K562 (cell line): ENCODE results near the gene DTX4. TPM values are rescaled to one million over a fixed set of nuclear protein-coding genes. Genes with fewer than 3 reads are reported as not detected.

Source experiments
- HMGN3 ChIP-seq: IDR thresholded peaks from 2 replicates; pipeline ENCODE4 v1.6.1; 2011; ENCODE audit warnings: borderline replicate concordance, low read depth, mild to moderate bottlenecking, mixed read lengths, low read length; ENCODE audit not compliant: insufficient read length; ENCODE audit errors: extremely low read depth
- KAT2B ChIP-seq: IDR thresholded peaks from one replicate; pipeline ENCODE4 v1.6.1; 2012; ENCODE audit warnings: low read depth, mild to moderate bottlenecking, control low read depth, inconsistent platforms, low read length, moderate library complexity
- LCOR ChIP-seq: sonication (generic); formaldehyde crosslinking; IDR thresholded peaks from 2 replicates; pipeline ENCODE4 v1.8.0; 2022; ENCODE audit warnings: mild to moderate bottlenecking, missing genetic modification reagents
- MEIS2 ChIP-seq: fragments of 450-650 bp; IDR thresholded peaks from 2 replicates; pipeline ENCODE4 v1.6.1; 2014; ENCODE audit warnings: mild to moderate bottlenecking; ENCODE audit not compliant: partially characterized antibody
- polyA plus RNA-seq, 8 experiments: library from polyadenylated mRNA; depleted of rRNA in 4 of 8; stranded (reverse) in 5 of 8; unstranded in 3 of 8; fragments of >200 nt; fragmentation: Nextera tagmentation in 2 of 8; fragmentation: Illumina TruSeq in 1 of 8; extraction: Ambion mirVana in 2 of 8; extraction: Trizol in 1 of 8; gene quantifications; 2 replicates each; pipeline versions ENCODE4 v1.2.1 to v1.2.3, GENCODE V29; 2011 to 2014; ENCODE audit warnings: inconsistent platforms in 1 of 8, missing spikeins in 1 of 8
- total RNA-seq, 7 experiments: library from RNA; depleted of rRNA in 6 of 7; stranded (reverse); fragments of >200 nt in 6 of 7; fragmentation: Illumina TruSeq in 2 of 7; extraction: Trizol in 2 of 7; gene quantifications; 2 replicates each; pipeline versions ENCODE4 v1.2.1 to v1.2.3, GENCODE V29; 2011 to 2021; ENCODE audit warnings: low replicate concordance in 1 of 7
- TF ChIP-seq, protein P1 (sequence below), 2 experiments: fragments of 450-650 bp; formaldehyde crosslinking in 1 of 2; IDR thresholded peaks; 2 replicates each; pipeline versions ENCODE4 v1.4.0 to v1.6.1; 2014 to 2020; ENCODE audit warnings: mild to moderate bottlenecking in 2 of 2, borderline replicate concordance in 1 of 2, low read depth in 1 of 2

The DTX4 gene
- total and polyA plus RNA-seq, 9 of the 15 experiments (the other 6 are each of a cell fraction or from before 2014, with no cell fraction given): 0.03 to 0.47 (median 0.04) TPM; not detected in 4

DNA sequence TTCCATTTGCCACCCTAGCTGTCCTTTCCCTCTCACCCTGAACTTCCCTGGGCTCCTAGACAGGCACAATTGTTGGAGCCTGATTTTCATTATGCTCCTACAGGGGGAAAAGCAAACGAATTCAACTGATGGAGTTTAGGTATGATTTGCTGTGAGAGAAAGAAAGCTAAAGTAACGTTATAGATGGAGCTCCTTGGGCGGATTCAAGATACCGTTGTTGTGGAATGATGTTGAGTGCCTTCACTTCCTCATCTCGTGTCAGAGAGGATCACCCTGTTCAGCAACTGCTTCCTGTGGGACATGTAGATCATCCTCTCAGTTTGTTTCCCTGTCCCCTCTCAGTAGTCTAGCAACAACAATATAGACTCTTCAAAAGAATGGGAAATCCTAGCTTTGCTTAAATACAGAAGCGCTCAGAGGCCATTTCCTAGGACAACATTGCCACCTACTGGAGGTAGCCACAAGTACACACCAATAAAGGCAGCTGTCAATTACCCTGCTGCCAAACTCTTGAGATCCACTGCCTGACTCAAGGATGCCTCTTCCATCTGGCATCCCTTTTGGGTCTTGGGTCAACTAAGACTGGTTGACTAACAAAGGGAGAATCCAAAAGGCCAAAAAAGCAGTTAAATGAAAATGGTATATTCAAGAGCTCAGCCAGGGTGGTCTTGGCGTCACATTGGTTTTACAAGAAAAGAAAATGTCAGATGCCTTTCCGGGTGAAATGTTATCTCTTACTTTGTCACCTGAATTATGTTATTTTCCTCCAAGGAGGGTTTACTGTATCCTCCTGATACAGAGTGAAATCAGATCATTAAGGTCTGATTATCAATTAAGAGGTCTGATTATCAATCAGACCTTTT, 13.5 kb upstream of the DTX4 start (continued):
- TF ChIP-seq, protein P1, sequence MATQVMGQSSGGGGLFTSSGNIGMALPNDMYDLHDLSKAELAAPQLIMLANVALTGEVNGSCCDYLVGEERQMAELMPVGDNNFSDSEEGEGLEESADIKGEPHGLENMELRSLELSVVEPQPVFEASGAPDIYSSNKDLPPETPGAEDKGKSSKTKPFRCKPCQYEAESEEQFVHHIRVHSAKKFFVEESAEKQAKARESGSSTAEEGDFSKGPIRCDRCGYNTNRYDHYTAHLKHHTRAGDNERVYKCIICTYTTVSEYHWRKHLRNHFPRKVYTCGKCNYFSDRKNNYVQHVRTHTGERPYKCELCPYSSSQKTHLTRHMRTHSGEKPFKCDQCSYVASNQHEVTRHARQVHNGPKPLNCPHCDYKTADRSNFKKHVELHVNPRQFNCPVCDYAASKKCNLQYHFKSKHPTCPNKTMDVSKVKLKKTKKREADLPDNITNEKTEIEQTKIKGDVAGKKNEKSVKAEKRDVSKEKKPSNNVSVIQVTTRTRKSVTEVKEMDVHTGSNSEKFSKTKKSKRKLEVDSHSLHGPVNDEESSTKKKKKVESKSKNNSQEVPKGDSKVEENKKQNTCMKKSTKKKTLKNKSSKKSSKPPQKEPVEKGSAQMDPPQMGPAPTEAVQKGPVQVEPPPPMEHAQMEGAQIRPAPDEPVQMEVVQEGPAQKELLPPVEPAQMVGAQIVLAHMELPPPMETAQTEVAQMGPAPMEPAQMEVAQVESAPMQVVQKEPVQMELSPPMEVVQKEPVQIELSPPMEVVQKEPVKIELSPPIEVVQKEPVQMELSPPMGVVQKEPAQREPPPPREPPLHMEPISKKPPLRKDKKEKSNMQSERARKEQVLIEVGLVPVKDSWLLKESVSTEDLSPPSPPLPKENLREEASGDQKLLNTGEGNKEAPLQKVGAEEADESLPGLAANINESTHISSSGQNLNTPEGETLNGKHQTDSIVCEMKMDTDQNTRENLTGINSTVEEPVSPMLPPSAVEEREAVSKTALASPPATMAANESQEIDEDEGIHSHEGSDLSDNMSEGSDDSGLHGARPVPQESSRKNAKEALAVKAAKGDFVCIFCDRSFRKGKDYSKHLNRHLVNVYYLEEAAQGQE (IDR thresholded peaks at IDR 0.05; ENCODE audit: borderline replicate concordance): peak; percentile 40; the same call in 1 of the 2 replicates
- TF ChIP-seq, protein P1 (CRISPR knock-in tag; IDR thresholded peaks at IDR 0.05; ENCODE audit: low read depth): no peak
- TF ChIP-seq HMGN3: no peak
- TF ChIP-seq MEIS2: peak; percentile 70
- no peak for TF ChIP-seq KAT2B
- TF ChIP-seq LCOR (CRISPR knock-in tag): 0 out of 2 replicates have a peak, but pooled peaks have one; percentile 44
